ENCODE results near the gene GPATCH4.
A peak's percentile ranks its signal among the peaks of the same experiment; 100 is the strongest.
"Not testable (repeated sequence)": the region's sequence is repeated elsewhere in the genome, so short reads cannot be mapped to it uniquely, and the experiment has no call there.

Gene GPATCH4

DNA sequence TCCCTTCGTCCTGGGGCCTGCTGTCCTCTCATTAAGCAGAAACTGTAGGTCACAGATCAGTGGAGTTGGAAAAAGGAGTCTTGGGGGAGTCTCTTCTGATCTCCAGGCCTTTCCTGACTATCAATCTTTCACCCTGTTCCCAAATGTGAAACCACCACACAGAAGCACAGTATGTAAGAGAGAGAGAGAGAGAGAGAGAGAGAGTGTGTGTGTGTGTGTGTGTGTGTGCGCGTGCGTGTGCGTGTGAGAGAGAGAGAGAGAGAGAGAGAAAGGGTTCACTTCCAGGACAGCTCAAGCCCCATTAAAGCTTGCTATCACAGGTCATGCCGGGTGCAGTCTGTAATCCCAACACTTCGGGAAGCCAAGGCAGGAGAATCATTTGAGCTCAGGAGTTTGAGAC, 23.2 kb downstream of the GPATCH4 start:
- no peak for DNase-seq (ENCODE audit: low read depth, low spot score)

DNA sequence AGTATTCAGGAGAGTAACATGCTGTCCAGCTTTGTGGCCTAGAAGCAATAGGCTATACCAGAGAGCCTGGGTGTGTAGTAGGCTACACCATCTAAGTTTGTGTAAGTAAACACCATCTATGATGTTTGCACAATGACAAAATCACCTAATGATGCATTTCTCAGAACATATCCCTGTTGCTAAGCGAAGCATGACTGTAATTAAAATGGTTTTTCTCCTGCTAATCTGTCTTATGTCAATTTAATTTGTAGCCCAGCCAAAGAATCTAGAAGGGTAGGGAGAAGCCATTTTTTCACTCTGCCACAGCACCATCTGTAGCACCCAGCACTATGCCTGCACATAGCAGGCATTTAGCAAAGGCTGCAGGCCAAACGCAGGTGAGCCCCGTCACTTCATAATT, 23.7 kb downstream of the GPATCH4 start:
- no peak for DNase-seq (ENCODE audit: low read depth, low spot score)

GRCh38 chr1:156574039-156574633, 27.1 kb downstream of the GPATCH4 start:
- no peak for DNase-seq (ENCODE audit: low read depth, low spot score)

DNA sequence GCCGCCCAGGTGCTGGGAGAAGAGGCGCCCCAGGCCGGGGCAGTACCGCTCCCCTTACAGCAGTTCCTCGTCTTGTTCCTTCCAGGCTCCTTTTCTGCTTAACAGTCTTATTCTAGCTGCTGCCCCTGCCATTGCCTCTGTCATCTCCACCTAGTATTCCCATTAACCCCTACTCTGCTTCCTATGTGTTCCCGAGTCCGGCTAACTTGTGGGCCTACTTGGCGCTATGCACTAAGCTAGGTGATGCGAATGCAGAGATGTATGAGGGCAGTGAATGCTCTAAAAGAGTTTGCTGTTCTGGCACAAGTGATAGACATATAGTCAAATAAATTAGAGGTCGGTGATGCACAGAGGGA, 28.6 kb downstream of the GPATCH4 start:
- DNase-seq (ENCODE audit: low read depth, low spot score), result no peak

GRCh38 chr1:156571919-156572662, 29.2 kb downstream of the GPATCH4 start, which contains the start of gene IQGAP3:
IQGAP3 (minus strand) TSS chr1:156572565; CDS start chr1:156572529, 36 bp downstream.
- peak; percentile 61 for DNase-seq (ENCODE audit: low read depth, low spot score)

- DNase-seq (ENCODE audit: low read depth, low spot score), result no peak
Observed at GRCh38 chr1:156571261-156571852, 29.9 kb downstream of the GPATCH4 start.

DNA sequence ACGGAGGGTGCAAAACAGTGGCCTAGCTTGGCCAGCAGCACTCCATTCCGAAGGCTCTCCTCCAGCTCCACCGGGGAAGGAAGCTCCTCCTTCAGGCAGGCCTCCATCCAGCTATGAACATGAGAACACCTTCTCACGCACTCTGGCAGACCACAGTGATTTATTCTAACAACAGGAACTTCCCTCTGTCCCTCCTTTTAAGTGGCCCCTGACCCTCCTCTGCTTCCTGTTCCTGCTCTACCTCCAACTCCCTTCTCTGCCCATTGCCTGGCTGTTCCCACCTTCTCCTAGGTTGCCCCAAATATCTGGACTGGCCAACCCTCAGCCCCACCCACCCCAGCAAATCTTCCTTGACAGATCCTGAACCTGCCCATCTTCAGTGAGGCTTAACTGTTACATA, 34.8 kb downstream of the GPATCH4 start:
- no peak for DNase-seq (ENCODE audit: low read depth, low spot score)

DNA sequence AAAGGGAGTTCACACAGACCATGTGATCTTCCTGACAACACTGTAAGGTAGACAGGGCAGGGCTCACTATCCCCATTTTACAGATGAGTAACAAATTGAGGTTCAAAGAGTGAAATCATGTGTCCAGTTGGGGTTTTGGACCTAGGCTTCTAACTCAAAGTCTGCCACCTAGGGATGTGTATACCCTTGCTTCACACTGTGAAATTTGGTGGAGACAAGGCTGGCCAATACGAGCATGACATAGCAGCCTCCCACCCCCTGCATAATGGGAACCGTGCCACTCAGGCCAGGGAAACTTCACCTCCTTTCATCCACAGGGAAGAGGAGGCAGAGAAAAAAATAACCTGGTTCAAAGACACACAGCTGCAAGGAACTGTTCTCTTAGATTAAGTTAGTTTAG, 35.8 kb downstream of the GPATCH4 start:
- DNase-seq (ENCODE audit: low read depth, low spot score), result no peak

- DNase-seq (ENCODE audit: low read depth, low spot score), result no peak
Observed at GRCh38 chr1:156560585-156561163, 40.6 kb downstream of the GPATCH4 start.

DNA sequence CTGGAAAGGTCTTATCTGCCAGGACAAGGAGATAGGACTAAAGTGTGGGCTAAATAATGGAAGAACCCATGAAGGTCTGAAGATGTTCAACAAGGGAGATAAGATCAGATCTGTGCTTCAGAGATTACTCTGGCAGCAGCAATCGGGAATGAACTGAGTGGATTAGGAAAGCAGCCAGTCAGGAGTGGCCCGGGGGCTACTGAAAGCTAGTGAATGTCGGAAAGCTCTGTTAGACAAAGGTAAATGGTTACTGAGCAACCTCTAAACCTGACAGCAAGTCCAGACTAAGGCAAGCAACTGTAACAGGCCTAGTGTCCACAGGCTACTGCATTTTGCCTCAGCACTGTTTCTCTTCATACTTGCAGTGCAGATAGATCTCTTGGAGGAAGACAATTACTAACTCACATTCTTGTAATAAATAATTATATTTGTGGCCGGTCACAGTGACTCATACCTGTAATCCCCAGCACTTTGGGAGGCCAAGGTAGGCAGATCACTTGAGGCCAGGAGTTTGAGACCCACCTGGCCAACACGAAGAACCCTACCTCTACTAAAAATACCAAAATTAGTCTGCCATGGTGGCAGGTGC, 41.4 kb downstream of the GPATCH4 start:
- DNase-seq (ENCODE audit: low read depth, low spot score), result no peak

DNA sequence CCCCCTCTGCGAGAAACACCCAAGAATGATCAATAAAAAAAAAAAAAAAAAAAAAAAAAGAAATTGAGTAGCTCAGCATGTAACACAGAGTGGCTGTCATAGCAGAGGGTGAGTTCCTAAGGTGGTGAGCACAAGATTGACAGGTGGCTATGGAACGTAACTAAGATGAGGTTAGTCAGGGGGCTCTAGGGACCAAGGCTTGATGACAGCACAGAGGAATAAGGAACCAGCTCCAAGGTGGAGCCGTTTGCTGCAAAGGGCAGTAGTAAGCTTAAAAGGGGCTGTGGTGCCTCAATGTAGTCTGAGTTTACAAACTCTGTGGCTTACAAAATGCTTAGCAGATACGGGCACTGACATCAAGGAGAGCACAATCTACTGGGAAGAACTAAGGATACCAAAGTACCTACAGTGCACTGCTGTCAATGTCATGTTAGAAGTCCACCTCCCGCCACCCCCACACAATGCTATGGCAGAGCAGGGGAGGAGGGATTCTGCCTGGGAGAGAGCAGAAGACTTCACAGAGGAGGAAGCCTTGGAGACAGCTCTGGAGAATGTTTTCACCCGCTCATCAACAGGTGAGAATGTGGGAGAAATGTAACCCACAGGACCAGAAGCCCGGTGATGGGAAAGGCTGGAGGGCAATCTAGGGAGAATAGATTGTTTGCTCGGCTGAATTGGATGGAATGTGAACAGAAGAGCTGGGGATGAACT, 42.0 kb downstream of the GPATCH4 start:
- no peak for DNase-seq (ENCODE audit: low read depth, low spot score)

DNA sequence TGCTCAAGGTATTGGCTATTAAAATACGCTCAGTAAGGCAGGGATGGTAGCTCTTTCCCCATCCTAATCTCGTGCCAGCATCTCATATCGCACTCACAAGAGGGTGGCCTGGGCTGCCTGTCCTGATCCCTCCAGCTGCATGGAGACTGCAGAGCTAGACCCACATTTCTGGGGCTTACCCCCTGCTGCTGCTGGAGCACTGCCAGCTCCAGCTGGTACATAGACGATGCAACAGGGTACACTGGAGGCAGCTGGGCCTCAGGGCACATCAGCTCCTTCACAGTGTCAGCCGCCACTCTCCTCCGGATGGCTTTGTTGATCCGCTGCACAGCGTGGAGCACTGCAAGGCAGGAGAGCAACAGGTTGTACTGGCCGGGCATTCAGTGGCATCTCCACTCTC, 44.9 kb downstream of the GPATCH4 start:
- no peak for DNase-seq (ENCODE audit: low read depth, low spot score)

- no peak for DNase-seq (ENCODE audit: low read depth, low spot score)
Observed at GRCh38 chr1:156555715-156556114, 45.6 kb downstream of the GPATCH4 start.

GRCh38 chr1:156554971-156555370, 46.3 kb downstream of the GPATCH4 start:
- no peak for DNase-seq (ENCODE audit: low read depth, low spot score)

GRCh38 chr1:156553860-156554485, 47.3 kb downstream of the GPATCH4 start:
- no peak for DNase-seq (ENCODE audit: low read depth, low spot score)

- not testable (repeated sequence) for DNase-seq (ENCODE audit: low read depth, low spot score)
Observed at GRCh38 chr1:156552937-156553336, 48.3 kb downstream of the GPATCH4 start.

GRCh38 chr1:156552518-156552917, 48.8 kb downstream of the GPATCH4 start:
- no peak for DNase-seq (ENCODE audit: low read depth, low spot score)

DNA sequence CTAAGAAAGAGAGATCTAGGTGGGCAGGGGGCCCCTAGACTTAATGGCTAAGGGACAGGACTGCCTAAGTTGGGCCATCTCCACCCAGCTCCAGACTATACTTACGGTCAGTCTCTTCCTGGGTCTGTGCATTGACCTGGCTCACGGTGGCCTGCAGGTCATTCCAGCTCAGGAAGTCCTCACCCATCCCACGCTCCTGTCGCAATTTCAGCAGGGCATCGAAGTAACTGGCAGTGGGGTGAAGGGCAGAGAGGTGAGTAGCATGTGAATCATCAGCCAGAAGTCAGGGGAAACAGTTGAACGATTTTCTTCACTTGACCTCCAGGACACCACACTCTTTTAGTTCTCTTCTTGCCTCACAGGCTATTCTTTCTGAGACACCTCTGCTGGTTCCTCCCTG, 49.4 kb downstream of the GPATCH4 start:
- DNase-seq (ENCODE audit: low read depth, low spot score), result no peak

GRCh38 chr1:156551066-156551643, 50.1 kb downstream of the GPATCH4 start:
- no peak for DNase-seq (ENCODE audit: low read depth, low spot score)

DNA sequence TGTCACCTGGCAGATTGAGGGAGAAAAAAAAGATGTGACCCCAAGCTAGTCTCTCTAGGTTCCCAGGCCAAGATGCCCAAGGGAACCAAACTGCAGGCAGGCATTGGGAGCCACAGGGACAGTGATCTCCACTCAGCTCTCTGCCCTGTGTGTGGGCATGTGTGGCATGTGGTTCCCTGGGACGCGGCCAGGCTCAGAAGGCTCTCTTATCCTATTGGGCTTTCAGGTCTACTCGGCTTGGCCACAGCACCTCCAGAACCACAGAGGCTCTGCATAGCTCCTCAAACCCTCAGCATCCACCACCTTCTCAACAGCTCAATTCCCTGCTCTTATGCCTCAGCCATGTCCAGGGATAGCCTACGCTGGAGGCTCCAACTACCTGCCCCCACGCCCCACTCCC, 50.9 kb downstream of the GPATCH4 start:
- no peak for DNase-seq (ENCODE audit: low read depth, low spot score)

DNA sequence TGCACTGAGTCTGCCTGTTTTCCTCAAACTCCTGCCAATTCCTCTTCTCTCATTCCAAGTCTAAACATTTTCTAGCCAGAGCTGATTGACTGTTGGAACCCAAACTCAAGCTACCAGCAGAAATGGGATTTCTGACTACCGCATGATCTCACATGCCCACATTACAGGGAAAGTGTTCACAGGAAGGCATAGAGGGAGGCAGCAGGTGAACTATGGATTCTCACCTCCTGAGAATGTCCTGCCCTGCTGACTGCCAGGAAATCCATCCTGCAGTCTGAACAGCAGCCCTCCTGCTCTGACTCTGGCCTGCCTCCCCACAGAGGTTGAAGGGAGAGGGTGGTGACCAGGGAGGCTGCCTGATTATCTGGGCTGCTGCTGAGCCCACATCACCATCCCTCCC, 51.4 kb downstream of the GPATCH4 start:
- DNase-seq (ENCODE audit: low read depth, low spot score), result no peak
